HuH-7 (cell line): ENCODE data around the gene CRADD.
A peak's percentile ranks its signal among the peaks of the same experiment; 100 is the strongest.
"Not testable (repeated sequence)": the region's sequence is repeated elsewhere in the genome, so short reads cannot be mapped to it uniquely, and the experiment has no call there.

Experiments used
- DNase-seq: peaks from one replicate; pipeline ENCODE4 v3.0.0; 2011; ENCODE audit warnings: low spot score

Gene CRADD

DNA sequence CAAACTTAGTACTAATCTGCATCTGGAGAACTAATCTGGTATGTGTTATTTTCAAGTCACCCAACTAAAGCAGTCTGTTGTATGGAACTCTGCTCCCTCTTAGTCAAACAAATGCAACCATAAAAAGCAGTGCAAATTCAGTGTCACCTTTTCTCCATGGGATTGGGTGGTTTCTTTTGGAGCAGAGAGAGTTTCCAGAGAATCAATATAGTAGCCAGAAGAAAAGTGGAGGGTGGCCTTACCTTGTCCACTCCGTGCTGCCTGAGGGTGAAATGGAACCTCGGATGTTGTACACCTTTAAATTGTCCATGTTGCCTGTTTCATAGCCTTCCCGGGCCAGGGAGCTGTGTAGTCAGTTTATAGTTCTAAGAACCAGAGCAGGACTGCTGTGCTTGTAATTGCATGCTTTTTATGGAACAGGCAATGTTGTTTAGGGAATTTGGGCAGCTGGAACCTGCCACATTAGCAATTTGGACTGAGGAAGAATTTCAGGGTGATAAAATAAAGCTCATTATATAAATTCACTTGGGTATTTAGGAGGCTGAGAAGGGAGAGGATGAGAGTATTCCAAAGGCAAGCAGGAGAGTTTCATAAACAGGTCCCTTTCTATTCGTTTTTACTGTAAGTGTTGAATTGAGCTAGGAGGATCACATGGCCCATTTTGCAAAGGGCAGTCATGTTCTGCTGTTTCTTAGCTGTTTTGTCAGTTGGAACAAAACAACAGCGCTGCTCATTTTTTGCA, 60.5 kb downstream of the CRADD start:
- peak; percentile 43 for DNase-seq

DNA sequence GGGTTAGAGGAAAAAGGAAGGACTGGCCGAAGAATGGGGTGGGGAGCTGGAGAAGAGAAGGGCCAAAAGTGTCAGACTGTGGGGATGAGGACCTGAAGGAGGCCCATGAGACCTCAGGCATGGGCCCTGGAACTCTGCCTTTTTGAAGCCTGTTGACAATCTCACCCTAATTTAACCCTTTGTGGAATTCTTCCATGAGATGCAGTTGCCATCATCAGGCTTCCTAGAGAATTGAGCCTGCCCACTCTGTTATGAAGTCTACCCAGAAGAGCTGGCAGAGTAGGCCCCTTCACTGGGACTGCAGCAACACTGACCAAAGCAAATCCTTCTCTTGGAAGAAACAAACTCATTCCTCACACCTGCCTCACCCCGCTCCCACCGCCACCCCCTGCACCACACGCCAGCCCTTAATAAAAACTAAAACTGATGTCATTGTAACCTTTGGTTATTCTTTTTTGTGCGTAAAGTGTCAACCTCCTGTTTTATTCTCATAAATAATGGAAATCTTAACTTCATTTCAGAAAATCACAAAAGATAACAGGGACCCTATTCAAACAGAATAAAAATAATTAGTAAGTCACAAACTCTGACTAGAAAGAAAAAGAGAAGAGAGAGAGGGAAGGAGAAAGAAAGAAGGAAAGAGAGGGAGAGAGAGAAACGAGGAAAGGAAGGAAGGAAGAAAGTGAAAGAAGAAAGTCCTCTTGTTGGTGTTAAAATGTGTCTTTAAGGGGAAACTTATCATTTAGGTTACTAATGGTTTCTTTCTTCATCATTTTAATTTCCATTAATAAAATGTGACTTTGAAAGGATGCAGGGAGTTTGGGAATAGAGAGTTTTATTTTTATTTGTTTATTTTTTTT, 61.3 kb downstream of the CRADD start:
- DNase-seq, result no peak

DNA sequence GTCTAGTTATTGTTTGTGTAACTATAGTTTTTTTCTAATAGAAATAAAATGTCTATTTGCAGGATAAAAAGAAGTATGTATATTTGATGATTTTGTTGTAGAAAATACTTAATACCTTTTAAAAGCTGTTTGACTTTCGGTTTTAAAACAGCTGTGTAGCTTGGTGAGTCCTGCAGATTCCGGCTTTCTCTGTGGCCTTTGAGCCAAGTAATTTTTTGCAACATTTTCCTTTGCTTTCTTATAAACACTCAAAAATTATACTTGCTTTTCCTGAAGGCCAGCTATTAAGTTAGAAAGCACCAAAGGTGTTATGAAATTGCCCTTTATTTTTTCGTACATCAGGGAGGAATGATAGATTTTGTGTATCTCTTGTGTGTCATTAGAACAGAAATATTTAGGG, 63.6 kb downstream of the CRADD start:
- DNase-seq, result no peak

DNA sequence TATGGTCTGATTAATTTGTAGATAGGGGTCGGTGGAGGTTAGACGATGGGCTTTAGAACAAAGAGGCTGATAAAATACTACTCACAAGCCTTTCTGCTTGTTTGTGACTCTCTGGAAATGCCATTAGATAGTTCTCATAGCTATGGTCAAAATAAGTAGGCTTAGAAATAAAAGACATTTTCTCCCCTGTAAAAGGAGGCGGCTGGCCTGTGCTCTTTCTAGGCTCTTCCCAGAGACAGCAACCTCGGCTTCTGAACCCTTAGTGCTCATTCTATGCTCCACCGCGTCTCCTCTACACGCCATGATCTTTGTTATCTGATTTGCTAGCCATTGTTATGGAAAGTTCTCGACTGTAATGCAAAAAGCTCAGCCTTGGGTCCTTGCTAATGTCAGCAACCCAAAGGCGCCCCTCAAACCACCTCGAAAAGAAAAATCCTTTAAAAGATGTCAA, 64.5 kb downstream of the CRADD start:
- no peak for DNase-seq

DNA sequence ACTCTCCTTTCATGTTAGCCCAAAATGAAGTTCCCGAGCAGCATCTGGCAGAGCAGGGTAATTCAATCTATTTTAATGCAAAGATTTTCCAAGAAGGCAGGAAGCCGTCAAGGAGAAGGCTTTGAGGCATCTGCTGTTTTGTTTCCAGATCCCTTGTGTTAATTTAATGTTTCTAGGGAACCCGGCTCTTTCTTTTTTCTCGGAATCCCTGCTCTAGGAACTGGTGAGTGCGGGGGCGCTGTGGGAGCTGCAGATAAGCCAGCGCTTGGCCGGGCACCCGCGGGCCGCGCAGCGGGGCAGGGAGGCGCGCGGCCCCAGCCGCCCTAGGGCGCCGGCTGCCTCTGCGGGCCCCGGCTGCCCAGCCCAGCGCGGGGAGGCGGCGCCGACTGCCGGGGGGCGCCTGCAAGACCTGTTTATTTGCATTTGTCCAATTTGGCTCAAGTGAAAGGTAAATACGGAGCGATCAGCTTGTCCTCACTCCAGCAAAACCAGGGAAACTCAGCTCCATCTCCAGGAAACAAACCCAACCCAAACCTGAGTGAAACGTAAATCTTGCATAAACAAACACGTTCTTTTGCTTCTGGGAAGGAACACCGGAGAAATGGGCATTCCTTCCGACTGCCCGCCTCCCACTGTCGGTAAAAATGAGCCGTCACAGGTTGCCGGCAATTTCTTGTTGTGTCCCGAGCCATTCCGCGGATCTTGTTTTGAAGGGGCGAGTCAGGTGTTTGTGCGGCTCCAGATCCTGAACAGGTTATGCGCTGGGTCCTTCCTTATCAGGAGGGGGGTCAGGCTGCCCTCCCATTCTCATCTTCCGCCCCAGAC, 65.1 kb downstream of the CRADD start:
- DNase-seq, result peak; percentile 60

DNA sequence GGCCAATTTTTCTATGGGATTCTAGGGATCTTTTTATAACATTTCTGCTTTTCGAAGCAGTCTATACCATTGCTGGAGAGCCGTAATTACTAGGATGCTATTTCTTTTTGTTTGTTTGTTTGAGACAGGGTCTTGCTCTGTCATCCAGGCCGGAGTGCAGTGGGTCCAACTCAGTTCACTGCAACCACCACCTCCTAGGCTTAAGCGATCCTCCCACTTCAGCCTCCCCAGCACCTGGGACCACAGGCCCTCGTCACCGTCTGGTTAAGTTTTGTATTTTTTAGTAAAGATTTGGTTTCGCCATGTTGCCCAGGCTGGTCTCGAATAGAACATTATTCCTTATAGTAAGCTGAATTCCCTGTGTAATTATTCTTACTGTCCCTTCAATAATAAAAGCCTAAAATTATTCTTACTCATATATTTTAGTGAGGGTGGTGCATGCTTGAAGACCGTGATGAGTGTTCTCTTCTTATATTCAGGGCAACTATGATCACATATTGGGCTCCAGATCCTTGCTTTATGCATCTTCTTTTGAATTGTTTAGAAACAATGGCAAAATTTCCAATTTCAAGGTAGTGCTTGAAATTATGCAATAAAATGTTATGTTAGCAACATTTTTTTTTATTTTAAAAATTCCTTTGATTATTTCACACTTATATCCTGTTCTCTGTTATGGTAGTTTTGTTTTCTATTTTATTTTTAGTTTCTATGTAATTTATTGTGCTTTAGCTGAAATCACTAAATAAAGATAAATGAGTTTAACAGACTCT, 66.2 kb downstream of the CRADD start:
- no peak for DNase-seq

DNA sequence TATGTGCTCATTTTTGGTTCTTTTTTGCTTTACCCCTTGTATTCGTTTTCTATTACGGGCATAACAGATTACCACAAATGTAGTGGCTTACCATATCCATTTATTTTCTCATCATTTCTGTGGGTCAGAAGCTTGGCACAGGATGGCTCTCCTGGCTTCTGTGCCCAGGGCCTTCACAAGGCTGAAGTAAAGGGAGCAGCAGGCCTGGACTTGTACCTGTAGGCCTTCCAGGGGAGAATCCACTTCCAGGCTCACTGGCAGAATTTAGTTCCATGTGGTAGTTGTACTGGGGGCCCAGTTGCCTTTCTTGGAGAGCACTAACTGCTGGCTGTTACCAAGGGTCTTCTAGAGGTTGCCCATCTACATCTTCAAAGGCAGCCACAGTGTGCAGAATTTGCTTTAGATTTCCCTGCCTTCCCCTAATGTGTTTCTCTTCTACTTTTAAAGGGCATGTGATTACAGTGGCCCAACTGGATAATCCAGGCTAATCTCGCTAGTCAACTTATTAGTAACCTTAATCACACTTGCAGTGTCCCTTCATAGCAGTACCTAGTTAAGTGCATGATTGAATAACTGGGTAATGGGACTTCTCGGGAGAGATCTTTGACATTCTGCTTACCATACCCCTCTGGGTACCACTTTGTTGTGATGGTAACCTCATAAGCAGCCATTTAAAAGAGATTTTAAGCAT, 67.0 kb downstream of the CRADD start:
- DNase-seq, result no peak

DNA sequence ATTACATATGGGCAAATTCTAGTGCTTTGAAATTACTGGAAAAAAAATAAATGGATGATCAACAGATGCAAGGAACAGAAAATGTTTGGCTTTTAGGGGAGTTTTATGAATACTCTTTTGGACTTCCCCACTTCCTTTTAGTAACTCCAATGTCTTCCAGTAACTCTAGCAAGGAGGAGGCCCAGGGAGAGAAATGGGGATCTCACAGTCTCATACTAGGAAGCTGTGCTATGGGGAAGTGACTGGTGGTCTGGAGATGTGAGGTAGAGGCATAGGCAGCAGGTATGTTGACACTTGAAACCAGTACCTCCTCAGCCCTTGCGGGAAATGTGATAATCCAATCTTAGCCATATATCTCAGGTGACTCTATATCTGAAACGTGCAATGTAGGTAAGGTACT, 68.1 kb downstream of the CRADD start:
- no peak for DNase-seq

DNA sequence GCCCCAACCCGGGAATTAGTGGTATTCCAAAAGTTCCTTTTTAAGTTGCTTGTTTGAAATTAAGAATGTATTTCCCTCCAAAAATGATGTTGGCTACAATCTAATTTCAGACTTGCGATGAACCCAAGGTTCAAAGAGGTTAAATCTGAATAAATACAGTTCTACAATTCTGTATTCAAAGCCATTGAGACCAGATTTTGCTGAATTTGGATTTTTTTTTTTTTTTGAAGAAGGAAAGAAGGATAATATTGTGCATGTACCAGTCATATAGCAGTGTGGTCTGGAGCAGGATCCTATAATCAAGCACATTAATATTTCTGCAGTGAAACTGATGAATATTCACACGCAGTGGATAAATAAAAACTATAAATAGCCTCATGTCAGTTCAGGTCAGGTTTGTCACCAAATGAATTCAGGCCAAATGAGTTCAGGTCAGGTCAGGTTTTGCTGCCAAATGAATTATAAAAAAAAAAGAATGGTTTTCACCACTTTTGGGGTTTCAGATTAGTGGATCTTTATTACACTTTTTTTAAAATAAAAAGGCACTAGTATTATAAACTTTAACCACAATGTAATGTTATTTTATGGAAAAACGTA, 69.5 kb downstream of the CRADD start:
- no peak for DNase-seq

DNA sequence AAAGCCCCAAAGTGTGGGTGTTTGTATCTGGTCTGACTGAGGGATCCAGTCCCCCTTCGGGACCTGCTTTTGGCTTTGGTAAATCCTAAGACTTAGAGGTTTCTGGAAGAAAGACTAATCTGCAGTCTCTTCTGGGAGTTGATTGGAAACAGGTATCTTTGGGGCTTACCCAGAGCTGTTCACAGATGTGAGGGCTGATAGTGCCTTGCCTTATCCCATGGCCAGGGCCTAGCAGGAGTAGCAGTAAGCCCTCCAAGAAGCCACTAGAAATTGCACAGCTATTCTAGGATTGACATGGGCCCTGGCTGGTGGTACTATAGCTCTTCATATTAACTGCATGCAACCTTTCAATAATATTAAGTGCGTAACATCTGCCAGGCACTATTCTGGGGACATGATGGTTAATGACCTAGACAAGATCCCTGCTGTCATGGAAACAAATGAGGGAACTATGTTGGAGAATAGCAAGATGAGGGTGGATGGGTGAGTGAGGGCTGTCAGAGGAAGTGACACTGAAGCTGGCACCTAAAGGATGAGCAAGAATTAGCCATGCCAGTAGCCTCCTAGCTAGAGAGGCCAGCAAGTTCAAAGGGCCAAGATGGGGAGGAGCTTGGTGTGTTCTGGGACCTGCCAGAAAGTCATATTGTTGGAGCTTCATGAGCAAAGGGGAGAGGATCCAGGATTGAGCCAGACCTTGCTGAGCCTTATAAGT, 71.7 kb downstream of the CRADD start:
- DNase-seq, result no peak

DNA sequence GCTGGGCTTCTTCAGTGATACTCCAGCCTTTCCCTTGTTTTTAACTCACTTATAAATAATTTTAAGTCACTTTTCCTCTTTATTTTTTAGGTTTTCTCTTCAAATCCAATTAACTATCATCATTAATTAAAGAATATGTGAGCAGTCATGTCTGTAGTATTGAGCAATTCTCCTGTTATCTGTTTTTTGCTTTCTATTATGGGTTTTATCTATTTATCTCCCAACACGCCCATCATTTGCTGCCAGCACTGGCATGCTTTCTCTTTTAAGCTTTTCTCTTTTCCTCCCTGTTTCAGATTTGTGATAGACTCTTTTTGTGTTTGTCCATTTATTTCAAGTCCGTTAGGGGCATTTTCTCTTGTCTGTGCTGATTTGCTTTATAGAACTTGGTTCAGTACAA, 72.3 kb downstream of the CRADD start:
- no peak for DNase-seq

DNA sequence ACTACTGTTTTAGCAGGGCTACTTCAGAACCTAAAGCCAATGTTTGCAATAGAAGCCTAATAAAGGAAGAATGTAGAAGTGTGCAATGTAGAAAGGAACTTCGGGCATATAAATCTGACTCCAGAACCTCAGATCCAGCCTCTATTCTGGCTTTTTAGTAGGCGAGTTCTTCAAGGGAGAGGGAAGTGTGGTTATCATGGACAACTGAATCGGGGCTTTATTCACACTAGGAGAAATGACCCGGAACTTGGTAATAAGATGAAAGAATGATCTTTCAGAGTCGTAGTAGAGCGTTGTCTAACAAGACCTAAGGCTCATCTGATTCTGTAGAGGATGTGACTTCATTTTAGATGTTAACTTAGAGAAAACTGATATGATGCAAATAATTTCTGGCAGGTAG, 72.9 kb downstream of the CRADD start:
- DNase-seq, result no peak

DNA sequence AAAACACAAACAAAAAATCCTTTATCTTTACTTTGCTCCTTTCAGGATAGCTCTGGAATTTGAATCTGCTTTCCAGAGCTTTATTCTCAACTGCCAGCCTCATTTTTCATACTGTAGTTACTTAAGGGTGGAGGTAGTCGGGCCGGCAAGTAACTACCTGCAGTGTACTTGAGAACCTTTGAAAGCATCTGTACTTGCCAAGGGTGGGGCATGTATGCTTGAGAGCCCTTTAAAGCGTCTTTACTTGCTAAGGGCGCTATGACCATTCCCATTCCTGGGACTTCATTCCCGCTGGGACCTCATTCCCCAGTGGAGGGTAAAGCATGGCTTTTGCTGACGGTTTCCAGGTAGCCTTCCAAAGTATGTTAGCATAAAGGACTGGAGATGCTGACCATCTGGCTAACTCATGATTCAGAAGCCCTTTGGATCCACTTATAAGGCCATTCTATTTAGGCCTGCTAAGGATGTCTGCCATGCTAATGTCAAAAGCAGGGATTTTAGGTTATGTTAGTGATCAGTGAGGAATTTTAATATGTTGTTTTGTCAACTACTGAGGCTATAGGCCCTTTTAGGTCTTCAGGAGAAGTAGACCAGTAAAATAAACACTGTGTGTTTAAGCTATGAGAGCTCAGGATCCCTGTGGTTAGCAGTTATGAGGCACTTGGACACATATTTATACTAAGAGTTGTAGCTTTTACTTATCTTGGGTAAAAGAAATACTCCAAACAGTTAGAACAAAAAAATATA, 74.9 kb downstream of the CRADD start:
- DNase-seq, result no peak

DNA sequence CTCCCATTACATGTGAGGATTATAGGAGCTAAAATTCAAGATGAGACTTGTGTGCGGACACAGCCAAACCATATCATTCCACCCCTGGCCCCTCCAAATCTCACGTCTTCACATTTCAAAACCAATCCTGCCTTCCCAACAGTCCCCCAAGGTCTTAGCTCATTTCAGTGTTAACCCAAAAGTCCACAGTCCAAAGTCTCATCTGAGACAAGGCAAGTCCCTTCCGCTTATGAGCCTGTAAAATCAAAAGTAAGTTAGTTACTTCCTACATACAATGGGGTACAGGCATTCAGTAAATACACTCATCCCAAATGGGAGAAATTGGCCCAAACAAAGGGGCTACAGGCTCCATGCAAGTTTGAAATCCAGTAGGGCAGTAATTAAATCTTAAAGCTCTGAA, 76.1 kb downstream of the CRADD start:
- DNase-seq, result no peak

DNA sequence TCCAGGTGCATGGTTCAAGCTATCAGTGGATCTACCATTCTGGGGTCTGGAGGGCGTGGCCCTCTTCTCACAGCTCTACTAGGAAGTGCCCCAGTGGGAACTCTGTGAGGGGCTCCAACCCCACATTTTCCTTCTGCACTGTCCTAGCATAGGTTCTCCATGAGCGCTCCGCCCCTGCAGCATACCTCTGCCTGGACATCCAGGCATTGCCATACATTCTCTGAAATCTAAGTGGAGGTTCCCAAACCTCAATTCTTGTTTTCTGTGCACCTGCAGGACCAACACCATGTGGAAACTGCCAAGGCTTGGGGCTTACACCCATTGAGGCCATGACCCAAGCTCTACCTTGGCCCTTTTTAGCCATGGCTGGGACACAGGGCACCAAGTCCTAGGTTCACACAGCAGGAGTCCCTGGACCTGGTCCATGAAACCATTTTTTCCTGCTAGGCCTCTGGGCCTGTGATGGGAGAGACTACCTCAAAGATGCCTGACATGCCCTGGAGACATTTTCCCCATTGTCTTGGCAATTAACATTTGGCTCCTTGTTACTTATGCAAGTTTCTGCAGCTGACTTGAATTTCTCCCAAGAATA, 76.8 kb downstream of the CRADD start:
- no peak for DNase-seq

DNA sequence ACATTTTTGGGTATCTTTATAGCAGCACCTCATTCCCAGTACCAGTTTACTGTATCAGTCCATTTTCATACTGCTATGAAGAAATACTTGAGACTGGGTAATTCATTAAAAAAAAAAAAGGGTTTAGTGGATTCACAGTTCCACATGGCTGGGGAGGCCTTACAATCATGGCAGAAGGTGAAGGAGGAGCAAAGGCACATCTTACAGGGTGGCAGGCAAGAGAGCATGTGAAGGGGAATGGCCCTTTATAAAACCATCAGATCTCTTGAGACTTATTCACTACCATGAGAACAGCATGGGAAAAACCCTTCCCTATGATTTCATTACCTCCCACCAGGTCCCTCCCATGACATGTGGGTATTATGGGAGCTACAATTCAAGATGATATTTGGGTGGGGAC, 77.7 kb downstream of the CRADD start:
- DNase-seq, result not testable (repeated sequence)

DNA sequence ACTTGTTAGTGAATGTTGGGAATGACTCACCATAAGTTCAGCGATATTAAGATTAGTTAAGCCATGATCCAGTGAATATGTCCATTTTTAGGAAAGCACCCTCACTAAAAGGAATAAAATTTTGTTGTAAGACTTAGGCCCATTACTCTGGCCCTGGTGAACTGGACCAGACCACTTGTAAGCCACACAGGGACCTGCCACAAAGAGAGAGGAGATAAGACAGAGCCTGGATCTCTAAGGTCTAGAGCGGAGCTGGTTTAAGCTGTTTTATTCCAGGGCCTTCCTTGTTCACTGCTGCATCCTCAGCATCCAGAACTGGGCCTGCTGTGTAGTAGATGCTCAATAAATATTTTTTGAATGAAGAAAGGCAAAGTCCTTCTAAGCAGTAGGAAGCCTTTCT, 79.1 kb downstream of the CRADD start:
- no peak for DNase-seq

DNA sequence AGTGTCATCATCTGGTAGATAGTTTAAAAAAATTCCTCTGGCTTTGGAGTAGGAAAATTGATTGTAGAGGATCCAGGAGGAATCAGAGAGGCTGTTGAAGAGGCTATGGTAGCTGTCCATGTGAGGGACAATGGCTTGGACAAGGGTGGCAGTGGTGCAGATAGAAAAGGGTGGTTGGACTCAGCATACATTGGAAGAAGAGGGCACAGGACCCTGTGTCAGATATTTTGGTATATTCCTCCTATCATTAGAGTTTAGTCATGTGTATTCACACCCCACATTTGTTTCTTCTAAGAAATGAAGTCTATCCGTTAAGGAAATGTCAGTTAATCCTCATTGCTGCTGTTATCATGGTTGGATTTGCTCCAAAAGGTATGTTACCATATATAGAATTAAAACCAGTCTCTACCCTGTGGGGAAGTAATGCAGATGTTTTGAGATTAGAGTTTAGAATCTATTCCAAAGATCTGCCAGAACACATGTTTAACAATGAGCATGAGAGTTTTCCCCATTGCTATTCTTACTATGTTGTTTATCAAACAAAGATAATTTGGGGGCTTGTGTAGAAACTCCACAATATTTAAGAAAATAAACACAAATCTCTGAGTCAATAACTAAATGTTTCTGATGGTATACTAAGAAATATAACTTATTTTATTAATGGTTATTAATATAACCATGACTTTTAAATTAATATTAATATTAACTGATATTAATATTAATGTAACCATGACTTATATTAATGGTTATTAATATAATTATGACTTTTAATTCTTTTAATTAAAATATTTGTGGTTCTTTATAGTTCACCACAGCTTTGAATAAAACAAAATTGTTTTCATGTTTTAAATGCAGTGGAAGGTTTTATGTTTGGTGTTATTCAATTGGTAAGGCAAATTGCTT, 80.9 kb downstream of the CRADD start:
- no peak for DNase-seq
